Heart right ventricle (tissue), 16 donors: Measurements from ENCODE around the gene BMPER. TPM values are rescaled to one million over a fixed set of nuclear protein-coding genes. Genes with fewer than 3 reads are reported as not detected.
A peak's percentile ranks its signal among the peaks of the same experiment; 100 is the strongest.

Experiments
- ATAC-seq, 8 donors: fragments of 200-7000 bp; cut with Tn5 transposase; one replicate each; pipeline ENCODE4 v1.9.1; 2020; ENCODE audit warnings: mild to moderate bottlenecking in 8 of 8, moderate library complexity in 8 of 8, moderate number of reproducible peaks in 1 of 8
- DNase-seq, 2 donors: peaks; one replicate each; pipeline ENCODE4 v3.0.0-alpha.2; 2020
- H3K27ac ChIP-seq, 10 donors: fragments of 200-600 bp; sonication (generic) in 2 of 10; one replicate each; pipeline versions ENCODE4 v1.5.0 to v1.8.0; 2020 to 2022; ENCODE audit warnings: mild to moderate bottlenecking in 3 of 10
- H3K27me3 ChIP-seq, 7 donors: fragments of 200-600 bp; one replicate each; pipeline ENCODE4 v1.8.0; 2021 to 2022; ENCODE audit warnings: mild to moderate bottlenecking in 2 of 7
- H3K36me3 ChIP-seq, 9 donors: fragments of 200-600 bp; sonication (generic) in 1 of 9; one replicate each; pipeline versions ENCODE4 v1.5.0 to v1.8.0; 2020 to 2022; ENCODE audit warnings: mild to moderate bottlenecking in 2 of 9
- H3K4me1 ChIP-seq, 9 donors: fragments of 200-600 bp; sonication (generic) in 1 of 9; one replicate each; pipeline versions ENCODE4 v1.5.0 to v1.8.0; 2020 to 2022; ENCODE audit warnings: mild to moderate bottlenecking in 4 of 9
- H3K4me3 ChIP-seq, 10 donors: fragments of 200-600 bp; sonication (generic) in 2 of 10; one replicate each; pipeline versions ENCODE4 v1.5.0 to v1.8.0; 2020 to 2022; ENCODE audit warnings: mild to moderate bottlenecking in 7 of 10, moderate library complexity in 2 of 10
- H3K9me3 ChIP-seq, 11 donors: fragments of 200-600 bp in 10 of 11; sonication (generic) in 2 of 11; one replicate each; pipeline versions ENCODE4 v1.5.0 to v1.8.0; 2013 to 2022; ENCODE audit warnings: mild to moderate bottlenecking in 2 of 11, control low read depth in 1 of 11, moderate library complexity in 1 of 11
- WGBS, 2 donors: extraction: QIAGEN DNeasy Blood & Tissue Kit; methylation state at CpG; one replicate each; pipeline ENCODE4 v1.1.7; 2013; ENCODE audit warnings: inconsistent platforms in 1 of 2; 5-methylcytosine and 5-hydroxymethylcytosine counted together
- intact Hi-C, 10 donors: fragments of 100-400 bp; cut with DNase I; formaldehyde crosslinking; loops; one replicate each; pipeline versions ENCODE4 v1.11.1 to v1.14.2; 2022
- polyA plus RNA-seq, 2 donors: library from polyadenylated mRNA; stranded (reverse); fragments of 200-250 nt; gene quantifications; one replicate each; pipeline ENCODE4 v1.2.3, GENCODE V29; 2013
- total RNA-seq, 10 donors: library from RNA; stranded (reverse); fragmentation: NEBNext Ultra II Directional in 3 of 10; extraction: Animal tissue kit (Norgen Biotek cat#: 25700) in 3 of 10; gene quantifications; one replicate each; pipeline versions ENCODE4 v1.2.1 to v1.2.4, GENCODE V29; 2021 to 2023
- TF ChIP-seq, protein P1 (sequence below), 9 donors: fragments of 200-600 bp; sonication (generic) in 2 of 9; IDR thresholded peaks; one replicate each; pipeline versions ENCODE4 v1.5.0 to v1.8.0; 2021 to 2022; ENCODE audit warnings: antibody characterized with exemption in 9 of 9, mild to moderate bottlenecking in 5 of 9, moderate library complexity in 1 of 9
- donor health status: Arrhythmogenic right ventricular cardiomyopathy.
- donor health status: ischemic (EF 13 %, LVEDD 7.1; RV severe dilation, severe dysfunction).
- donor health status: healthy with polysubstance abuse.
- donor health status: DM: no; HTN: yes; CAD: no.
- donor health status: DM: no; HTN: no; CAD: no.
- donor health status: ischemic (EF 25% LVEDD 6.9; RV normal size, moderate dysfunction).
- donor health status: ischemic (EF 25% LVEDD 5.7; RV mildly dilated, moderate dysfunction).
- donor health status: healthy.
- donor health status: DM: yes; HTN: yes; CAD: no.
- donor health status: Ischemic cardiomyopathy.
- donor health status: ischemic (EF 35%, LVEDD 5.7; RV mildly dilated, moderate dysfunction).
- donor health status: nonischemic (EF 11% LVEDD 7.7; RV severe dilation, severe dysfunction).
- donor health status: DM: yes; HTN: yes; CAD: no.
- donor health status: PGD.
- donor health status: ischemic (EF 29% LVEDD 5.4; RV normal size, mild dysfunction).
- donor health status: nonischemic (EF 23%, LVEDD 6.1; RV moderate dilation, normal function).

The BMPER gene
- total and polyA plus RNA-seq, 12 donors = 0.70 to 3.9 (median 1.5) TPM

DNA sequence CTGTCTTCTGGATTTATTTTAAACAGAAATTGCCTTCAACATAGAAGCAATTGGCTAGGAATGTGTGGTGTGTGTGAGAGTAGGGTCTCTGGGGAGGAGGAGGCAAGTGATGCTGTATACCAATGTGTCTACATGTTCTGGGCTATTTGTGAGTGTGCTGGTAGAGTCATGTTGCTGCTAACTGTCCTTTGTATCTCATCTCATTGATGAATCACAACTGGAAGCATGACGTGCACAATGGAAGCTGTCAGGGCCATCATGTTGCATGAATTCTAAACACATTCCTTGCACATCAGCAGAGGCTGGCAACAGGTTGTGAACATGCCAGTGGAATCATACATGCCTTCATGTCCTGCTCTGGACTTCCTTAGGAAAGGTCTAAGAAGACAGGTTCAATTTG, 199.7 kb downstream of the BMPER start:
- 74 to 86% methylated on average over 1 of the region's 1 CpG for WGBS, 2 donors
- ATAC-seq = no peak
- TF ChIP-seq, protein P1, sequence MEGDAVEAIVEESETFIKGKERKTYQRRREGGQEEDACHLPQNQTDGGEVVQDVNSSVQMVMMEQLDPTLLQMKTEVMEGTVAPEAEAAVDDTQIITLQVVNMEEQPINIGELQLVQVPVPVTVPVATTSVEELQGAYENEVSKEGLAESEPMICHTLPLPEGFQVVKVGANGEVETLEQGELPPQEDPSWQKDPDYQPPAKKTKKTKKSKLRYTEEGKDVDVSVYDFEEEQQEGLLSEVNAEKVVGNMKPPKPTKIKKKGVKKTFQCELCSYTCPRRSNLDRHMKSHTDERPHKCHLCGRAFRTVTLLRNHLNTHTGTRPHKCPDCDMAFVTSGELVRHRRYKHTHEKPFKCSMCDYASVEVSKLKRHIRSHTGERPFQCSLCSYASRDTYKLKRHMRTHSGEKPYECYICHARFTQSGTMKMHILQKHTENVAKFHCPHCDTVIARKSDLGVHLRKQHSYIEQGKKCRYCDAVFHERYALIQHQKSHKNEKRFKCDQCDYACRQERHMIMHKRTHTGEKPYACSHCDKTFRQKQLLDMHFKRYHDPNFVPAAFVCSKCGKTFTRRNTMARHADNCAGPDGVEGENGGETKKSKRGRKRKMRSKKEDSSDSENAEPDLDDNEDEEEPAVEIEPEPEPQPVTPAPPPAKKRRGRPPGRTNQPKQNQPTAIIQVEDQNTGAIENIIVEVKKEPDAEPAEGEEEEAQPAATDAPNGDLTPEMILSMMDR (IDR thresholded peaks at IDR 0.05) = no peak

DNA sequence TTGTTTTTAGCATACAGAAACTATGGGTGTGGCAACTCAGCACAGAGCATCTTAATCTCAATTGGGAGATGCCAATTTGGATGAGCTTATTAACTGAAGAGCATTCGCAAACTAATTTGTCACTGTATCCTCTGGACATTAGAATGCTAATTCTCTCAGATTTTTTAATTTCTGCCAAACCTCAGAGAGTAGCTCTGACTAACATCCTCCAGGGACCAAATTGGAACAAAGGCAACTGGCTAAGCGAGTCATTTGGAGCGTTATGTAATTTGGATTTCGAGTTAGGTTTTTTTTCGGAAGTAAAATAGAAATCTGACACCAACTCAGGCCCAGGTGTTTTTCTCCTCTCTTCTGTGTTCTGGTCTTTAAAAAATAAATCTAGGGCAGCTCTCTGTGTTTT, 201.9 kb downstream of the BMPER start:
- no peaks in the 10 kb centered on the region for H3K27me3 ChIP-seq
- no peaks in the 10 kb centered on the region for H3K9me3 ChIP-seq
- H3K36me3 ChIP-seq = no peaks in the 10 kb centered on the region
- peak in 7 of 8 donors; percentile 25 to 74 (median 68) for ATAC-seq
- TF ChIP-seq, protein P1 (IDR thresholded peaks at IDR 0.05) = no peak
- 36 to 56% methylated on average over 5 of the region's 5 CpGs for WGBS, 2 donors
- intact Hi-C loops = loop anchor here in 1 of 10 donors (10.0 kb wide), 1 partner anchor 418 kb away; no protein-coding TSS in a partner anchor
- no peak overlapping the region for H3K4me3 ChIP-seq
- DNase-seq = peak in 1 of 2 donors; percentile 54
- H3K27ac ChIP-seq = peak overlapping the region in 1 of 10 donors; percentile 49
- H3K4me1 ChIP-seq = peaks cover 0 to 15% (median 3%) of the 10 kb centered on the region in 9 donors

More for the DNA sequence above, 199.7 kb downstream of the BMPER start:
- Histone ChIP-seq H3K36me3 (no peaks in the 10 kb centered on the region), H3K9me3 (no peaks in the 10 kb centered on the region), H3K27me3 (no peaks in the 10 kb centered on the region), H3K27ac (no peak overlapping the region), H3K4me1 (peaks cover 0 to 15% (median 3%) of the 10 kb centered on the region in 9 donors), H3K4me3 (no peak overlapping the region)
- intact Hi-C loops = loop anchor here in 1 of 10 donors (10.0 kb wide), 1 partner anchor 420 kb away; no protein-coding TSS in a partner anchor
- DNase-seq = no peak

DNA sequence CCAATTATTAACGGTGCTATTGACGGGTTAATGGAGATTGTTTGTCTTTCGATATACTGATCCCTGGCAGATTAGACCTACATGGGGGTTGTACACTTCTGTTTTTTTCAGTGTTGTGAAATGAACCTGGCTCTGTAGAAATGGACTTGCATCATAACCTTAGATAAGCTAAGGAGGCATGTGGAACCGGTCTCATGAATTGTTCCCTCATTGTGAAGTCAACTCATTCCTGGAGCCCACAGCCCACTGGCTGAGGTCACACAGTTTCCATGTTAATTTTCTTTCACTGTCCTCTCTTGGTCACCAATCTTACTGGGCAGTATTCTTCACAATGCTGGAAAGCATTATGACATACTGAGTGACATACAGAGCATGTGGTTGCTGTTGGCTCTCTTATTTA, 202.8 kb downstream of the BMPER start:
- Histone ChIP-seq H3K9me3 (no peaks in the 10 kb centered on the region), H3K4me3 (no peak overlapping the region), H3K27me3 (no peaks in the 10 kb centered on the region), H3K27ac (no peak overlapping the region), H3K36me3 (no peaks in the 10 kb centered on the region), H3K4me1 (peaks cover 0 to 15% (median 3%) of the 10 kb centered on the region in 9 donors)
- intact Hi-C loops = loop anchor here in 1 of 10 donors (10.0 kb wide), 1 partner anchor 417 kb away; no protein-coding TSS in a partner anchor
- 75 to 78% methylated on average over 4 of the region's 4 CpGs for WGBS, 2 donors
- TF ChIP-seq, protein P1 (IDR thresholded peaks at IDR 0.05) = no peak
- DNase-seq (no peak), ATAC-seq (peak; percentile 25 to 91 (median 60))

DNA sequence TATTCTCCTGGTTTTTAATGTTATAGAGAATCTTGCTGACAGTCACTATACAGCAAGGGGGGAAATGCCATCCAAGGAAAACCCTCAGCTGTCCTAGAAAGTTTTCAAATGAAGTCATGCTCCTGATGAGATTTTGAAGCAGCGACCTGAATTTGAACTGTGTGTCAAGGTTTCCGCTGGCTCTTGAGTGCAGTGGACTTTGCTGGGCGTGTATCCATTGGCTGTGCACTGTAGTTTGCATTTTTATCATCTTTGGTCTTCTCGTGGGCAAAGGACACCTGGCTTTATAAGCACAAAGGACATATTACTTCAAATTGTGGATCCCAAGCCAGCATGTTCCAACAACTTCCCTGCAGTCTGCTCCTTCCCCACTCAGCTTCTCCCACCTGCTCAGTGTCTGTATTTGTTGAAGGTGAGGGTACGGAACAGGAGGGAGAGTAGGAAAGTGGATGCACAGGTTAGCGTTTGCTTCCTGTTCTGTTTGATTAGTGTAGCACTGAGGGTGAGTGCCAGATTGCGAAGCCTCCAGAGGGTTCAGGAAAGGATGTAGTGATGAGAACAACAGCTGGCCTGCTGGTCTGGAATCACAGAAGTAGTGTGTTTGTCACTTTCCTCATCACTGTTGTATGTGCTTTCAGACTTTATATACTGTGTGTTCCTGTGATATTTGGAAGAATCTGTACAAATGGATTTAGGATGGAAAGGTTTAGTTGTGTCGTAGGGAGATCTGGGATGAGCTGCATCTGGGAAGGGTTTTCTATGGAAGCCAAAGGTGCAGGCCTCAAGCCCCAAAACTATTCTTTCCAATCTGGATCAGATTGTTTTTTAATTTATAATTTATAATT, 204.8 kb downstream of the BMPER start:
- ATAC-seq (peak in 5 of 8 donors; percentile 27 to 47 (median 38)), DNase-seq (no peak)
- Histone ChIP-seq H3K9me3 (peaks cover 0 to 4% (median under 1%) of the 10 kb centered on the region in 11 donors), H3K27me3 (no peaks in the 10 kb centered on the region), H3K27ac (no peak overlapping the region), H3K4me3 (no peak overlapping the region), H3K36me3 (no peaks in the 10 kb centered on the region), H3K4me1 (peaks cover 0 to 15% (median 3%) of the 10 kb centered on the region in 9 donors)
- intact Hi-C loops = loop anchor here in 1 of 10 donors (10.0 kb wide), 1 partner anchor 415 kb away; no protein-coding TSS in a partner anchor
- TF ChIP-seq, protein P1 (IDR thresholded peaks at IDR 0.05) = no peak
- WGBS, 2 donors = 45 to 49% methylated on average over 8 of the region's 8 CpGs
